ENCODE data around the gene PNP. TPM values are rescaled to one million over a fixed set of nuclear protein-coding genes. Genes with fewer than 3 reads are reported as not detected.

The PNP gene
- total and polyA plus RNA-seq, 2 donors (not counting 3 experiments of a cell fraction or from before 2014, with no cell fraction given) = 245 to 271 TPM

GRCh38 chr14:20440882-20441281 is 28.3 kb upstream of the PNP start:
- no peaks in the 10 kb centered on the region for H3K9me3 ChIP-seq (replicated peaks; ENCODE audit: control insufficient read depth, insufficient read depth, low read length)
- DNase-seq (ENCODE audit: low read depth, low spot score) (peak; percentile 75), FAIRE-seq (peak; percentile 76)
- no TSS peak for BruUV-seq (replicated peaks)
- H3K27me3 ChIP-seq (ENCODE audit: control insufficient read depth in 2 of 2, insufficient read depth in 2 of 2, low read length in 2 of 2) = peaks cover 2 to 3% of the 10 kb centered on the region in 2 experiments
- no peak overlapping the region for H3K27ac ChIP-seq (ENCODE audit: insufficient read depth, low read depth, low read length)
- no peak overlapping the region for H3K9ac ChIP-seq (replicated peaks; ENCODE audit: extremely low read depth, insufficient read depth, low read length)
- no peaks in the 10 kb centered on the region for H3K79me2 ChIP-seq (ENCODE audit: control insufficient read depth, insufficient read depth, low read length)
- H4K20me1 ChIP-seq (replicated peaks; ENCODE audit: control insufficient read depth, extremely low read depth, insufficient read depth, low read length) = no peaks in the 10 kb centered on the region
- H2AFZ ChIP-seq (ENCODE audit: low read depth, low read length) = no peak overlapping the region
- TF ChIP-seq POLR2A (IDR thresholded peaks at IDR 0.05; ENCODE audit: low read depth, low read length) (no peak), FOS (IDR thresholded peaks at IDR 0.05; ENCODE audit: borderline replicate concordance, insufficient read depth, low read length) (no peak), JUN (IDR thresholded peaks at IDR 0.05; ENCODE audit: borderline replicate concordance, insufficient read depth, insufficient read length, low read depth) (no peak), GATA2 (IDR thresholded peaks at IDR 0.05; ENCODE audit: insufficient read depth, insufficient read length, low read depth, low read length) (no peak)
- no peak overlapping the region for H3K4me2 ChIP-seq (ENCODE audit: insufficient read depth, low read length)
- intact Hi-C loops (cut with micrococcal nuclease) (no loop called here), dilution Hi-C loops (cut with MboI; ENCODE audit: extremely low pct_ligation_motif_present, low sequenced_read_pairs) (no loop called here)
- no peaks in the 10 kb centered on the region for H3K36me3 ChIP-seq (ENCODE audit: control insufficient read depth in 2 of 2, extremely low read depth in 1 of 2, insufficient read depth in 2 of 2, low read length in 2 of 2)
- no peak overlapping the region for H3K4me3 ChIP-seq (replicated peaks in 1 of 3; ENCODE audit: insufficient read depth in 1 of 3, low read depth in 1 of 3, low read length in 3 of 3)
- peaks cover 8% of the 10 kb centered on the region for H3K4me1 ChIP-seq (ENCODE audit: control insufficient read depth, extremely low read depth, insufficient read depth, low read length)
- H3K9me1 ChIP-seq (replicated peaks; ENCODE audit: control insufficient read depth, extremely low read depth, insufficient read depth, low read length) = no peaks in the 10 kb centered on the region
- POLR2A ChIA-PET = interaction anchor here (0.6 kb wide), 1 partner anchor 66 kb away, joined by 4 read pairs; no protein-coding TSS in a partner anchor
- CTCF ChIA-PET = no interaction called here

DNA sequence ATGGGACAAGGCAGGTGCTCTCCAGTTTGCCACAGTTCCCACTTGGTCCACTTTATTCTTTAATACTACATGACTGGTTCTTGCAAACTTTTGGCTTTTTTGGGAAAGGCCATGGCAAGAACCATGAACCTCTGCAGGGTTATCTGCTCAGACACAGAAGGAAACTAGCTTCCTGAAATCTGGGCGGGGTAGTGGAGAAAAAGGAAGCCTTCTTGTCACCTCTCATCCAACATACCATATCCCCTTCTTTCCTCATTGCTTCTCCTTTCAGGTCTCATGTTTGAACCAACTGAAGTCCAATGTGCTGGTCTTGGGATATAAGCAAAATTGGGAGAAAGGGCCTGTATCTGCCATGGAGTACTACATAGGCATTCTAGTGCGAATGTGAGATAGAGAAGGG is 27.7 kb upstream of the PNP start:
- Histone ChIP-seq H3K9me3 (replicated peaks; ENCODE audit: control insufficient read depth, insufficient read depth, low read length) (no peaks in the 10 kb centered on the region), H3K79me2 (ENCODE audit: control insufficient read depth, insufficient read depth, low read length) (no peaks in the 10 kb centered on the region), H3K36me3 (ENCODE audit: control insufficient read depth in 2 of 2, extremely low read depth in 1 of 2, insufficient read depth in 2 of 2, low read length in 2 of 2) (peaks cover under 1 to 3% of the 10 kb centered on the region in 2 experiments), H3K9ac (replicated peaks; ENCODE audit: extremely low read depth, insufficient read depth, low read length) (no peak overlapping the region), H4K20me1 (replicated peaks; ENCODE audit: control insufficient read depth, extremely low read depth, insufficient read depth, low read length) (no peaks in the 10 kb centered on the region), H3K4me3 (replicated peaks in 1 of 3; ENCODE audit: insufficient read depth in 1 of 3, low read depth in 1 of 3, low read length in 3 of 3) (no peak overlapping the region), H2AFZ (ENCODE audit: low read depth, low read length) (no peak overlapping the region), H3K27ac (ENCODE audit: insufficient read depth, low read depth, low read length) (no peak overlapping the region), H3K4me1 (ENCODE audit: control insufficient read depth, extremely low read depth, insufficient read depth, low read length) (peaks cover 8% of the 10 kb centered on the region), H3K27me3 (ENCODE audit: control insufficient read depth in 2 of 2, insufficient read depth in 2 of 2, low read length in 2 of 2) (peaks cover 2% of the 10 kb centered on the region in 2 experiments), H3K4me2 (ENCODE audit: insufficient read depth, low read length) (no peak overlapping the region), H3K9me1 (replicated peaks; ENCODE audit: control insufficient read depth, extremely low read depth, insufficient read depth, low read length) (no peaks in the 10 kb centered on the region)
- TF ChIP-seq, protein P1, sequence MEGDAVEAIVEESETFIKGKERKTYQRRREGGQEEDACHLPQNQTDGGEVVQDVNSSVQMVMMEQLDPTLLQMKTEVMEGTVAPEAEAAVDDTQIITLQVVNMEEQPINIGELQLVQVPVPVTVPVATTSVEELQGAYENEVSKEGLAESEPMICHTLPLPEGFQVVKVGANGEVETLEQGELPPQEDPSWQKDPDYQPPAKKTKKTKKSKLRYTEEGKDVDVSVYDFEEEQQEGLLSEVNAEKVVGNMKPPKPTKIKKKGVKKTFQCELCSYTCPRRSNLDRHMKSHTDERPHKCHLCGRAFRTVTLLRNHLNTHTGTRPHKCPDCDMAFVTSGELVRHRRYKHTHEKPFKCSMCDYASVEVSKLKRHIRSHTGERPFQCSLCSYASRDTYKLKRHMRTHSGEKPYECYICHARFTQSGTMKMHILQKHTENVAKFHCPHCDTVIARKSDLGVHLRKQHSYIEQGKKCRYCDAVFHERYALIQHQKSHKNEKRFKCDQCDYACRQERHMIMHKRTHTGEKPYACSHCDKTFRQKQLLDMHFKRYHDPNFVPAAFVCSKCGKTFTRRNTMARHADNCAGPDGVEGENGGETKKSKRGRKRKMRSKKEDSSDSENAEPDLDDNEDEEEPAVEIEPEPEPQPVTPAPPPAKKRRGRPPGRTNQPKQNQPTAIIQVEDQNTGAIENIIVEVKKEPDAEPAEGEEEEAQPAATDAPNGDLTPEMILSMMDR (IDR thresholded peaks at IDR 0.05; ENCODE audit: extremely low read depth in 1 of 2, insufficient read depth in 1 of 2, low read depth in 1 of 2, low read length in 2 of 2) = no peak
- TF ChIP-seq JUN (IDR thresholded peaks at IDR 0.05; ENCODE audit: borderline replicate concordance, insufficient read depth, insufficient read length, low read depth) (no peak), MAX (IDR thresholded peaks at IDR 0.05; ENCODE audit: insufficient read depth, insufficient read length) (no peak), MYC (IDR thresholded peaks at IDR 0.05; ENCODE audit: low read depth, low read length) (no peak), EZH2 (IDR thresholded peaks at IDR 0.05; ENCODE audit: borderline replicate concordance, low read depth, low read length, severe bottlenecking) (no peak), GATA2 (IDR thresholded peaks at IDR 0.05; ENCODE audit: insufficient read depth, insufficient read length, low read depth, low read length) (no peak), POLR2AphosphoS5 (IDR thresholded peaks at IDR 0.05; ENCODE audit: insufficient read depth, low read depth, low read length) (no peak), FOS (IDR thresholded peaks at IDR 0.05; ENCODE audit: borderline replicate concordance, insufficient read depth, low read length) (no peak)
- BruUV-seq (replicated peaks) = no TSS peak
- dilution Hi-C loops (cut with MboI; ENCODE audit: extremely low pct_ligation_motif_present, low sequenced_read_pairs) (no loop called here), intact Hi-C loops (cut with micrococcal nuclease) (no loop called here)
- DNase-seq (ENCODE audit: low read depth, low spot score) = no peak
- POLR2A ChIA-PET = no interaction called here
- CTCF ChIA-PET = interaction anchor here (1.3 kb wide), 1 partner anchor 26 kb away, joined by 7 read pairs; no protein-coding TSS in a partner anchor
- FAIRE-seq = no peak
